NCI-H774 (cell line): ENCODE measurements around the gene HJURP.
"Not testable (repeated sequence)": the region's sequence is repeated elsewhere in the genome, so short reads cannot be mapped to it uniquely, and the experiment has no call there.

Experiments used
- DNase-seq: peaks from one replicate; lab custom pipeline; 2025; lab: John Stamatoyannopoulos, UW

Gene HJURP

GRCh38 chr2:233854241-233854981 is at the start of gene HJURP:
HJURP (minus strand) TSS chr2:233854535; CDS start chr2:233854500, 35 bp downstream.
- DNase-seq: peak; percentile 93

DNA sequence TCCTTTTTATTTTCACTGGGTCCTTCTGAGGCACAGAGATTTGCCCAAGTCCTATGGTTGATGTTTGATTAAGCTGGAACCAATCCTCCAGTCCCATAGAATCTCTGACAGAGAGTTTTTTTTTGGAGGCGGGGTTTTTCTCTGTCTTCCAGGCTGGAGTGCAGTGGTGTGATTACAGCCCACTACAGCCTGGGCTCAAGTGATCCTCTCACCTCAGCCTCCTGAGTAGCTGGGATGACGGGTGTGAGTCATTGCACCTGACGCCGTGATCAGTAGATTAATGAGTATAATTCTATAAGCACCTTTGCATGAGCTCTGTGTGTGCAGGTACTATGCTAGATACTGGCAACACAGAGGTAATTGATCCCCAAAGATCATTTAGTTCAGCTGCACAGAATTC is 47.5 kb upstream of the HJURP start:
- DNase-seq: no peak

GRCh38 chr2:233901367-233901766 is 47.0 kb upstream of the HJURP start:
- no peak for DNase-seq

- not testable (repeated sequence) for DNase-seq
These were observed 41.9 kb upstream of the HJURP start for GRCh38 chr2:233896253-233896652.

DNA sequence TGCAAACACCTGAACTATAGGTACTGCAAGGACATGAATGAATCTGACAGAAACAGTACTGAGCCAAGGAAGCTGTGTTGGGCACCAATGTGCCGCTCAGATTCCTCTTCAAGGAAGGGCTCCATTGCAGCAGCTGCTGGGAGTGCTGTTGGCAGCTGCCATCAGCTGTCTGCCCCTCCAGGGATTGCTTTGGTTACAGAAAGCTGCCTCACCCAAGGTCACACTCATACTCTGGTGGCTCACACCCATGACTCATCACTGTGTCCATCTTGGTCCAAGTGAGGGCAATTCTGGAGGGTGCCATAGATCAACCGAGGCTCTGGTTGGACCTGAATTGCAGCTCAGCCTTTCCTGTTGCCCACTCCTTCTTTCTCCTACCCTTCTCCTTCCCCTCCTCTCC is 38.5 kb upstream of the HJURP start:
- DNase-seq: no peak

DNA sequence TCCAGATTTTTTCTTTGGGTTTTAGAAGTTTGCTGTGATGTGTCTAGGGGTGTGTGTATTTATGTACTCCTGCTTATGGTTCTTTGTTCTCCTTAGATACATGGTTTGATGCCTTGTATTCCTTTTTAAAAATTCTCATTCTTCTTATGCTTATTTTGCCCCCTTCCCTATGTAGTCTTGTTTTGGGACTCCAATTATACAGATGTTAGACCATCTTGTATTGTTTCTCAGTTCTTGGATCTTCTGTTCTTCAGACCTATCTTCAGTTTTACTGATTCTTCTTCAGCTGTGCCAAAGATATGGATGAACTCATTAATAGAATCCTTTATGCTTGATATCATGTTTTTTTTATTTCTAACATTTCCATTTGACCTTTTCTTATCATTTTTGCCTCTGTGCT is 28.0 kb upstream of the HJURP start:
- DNase-seq: no peak

GRCh38 chr2:233872125-233872524 is 17.8 kb upstream of the HJURP start:
- not testable (repeated sequence) for DNase-seq

- no peak for DNase-seq
These were observed 17.1 kb upstream of the HJURP start for GRCh38 chr2:233871432-233871831.

DNA sequence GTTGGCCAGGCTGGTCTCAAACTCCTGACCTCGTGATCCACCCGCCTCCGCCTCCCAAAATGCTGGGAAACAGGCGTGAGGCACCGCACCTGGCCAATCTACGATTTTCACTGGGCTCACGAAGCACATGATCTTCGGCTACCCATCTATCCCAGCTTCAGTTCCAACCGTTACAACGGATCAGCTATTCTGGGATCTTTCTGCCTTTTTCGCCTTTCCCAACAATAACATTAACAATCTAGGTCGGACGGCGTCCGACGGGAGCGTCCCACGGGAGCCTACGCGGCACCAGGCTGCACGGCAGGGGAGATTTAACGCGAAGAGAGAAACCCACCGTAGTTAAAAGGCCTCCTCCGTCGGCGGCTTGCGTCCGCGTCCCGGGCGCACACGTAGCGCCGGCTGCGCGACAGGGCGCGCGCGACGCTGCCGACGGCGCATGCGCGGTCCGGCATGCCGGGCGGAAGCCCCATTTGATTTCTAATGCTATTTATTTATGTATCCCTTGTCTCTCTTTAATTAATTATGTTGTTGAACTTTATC is 13.7 kb upstream of the HJURP start, which contains the start of gene MSL3B:
Gene MSL3B (minus strand): TSS at position 394 of the 540 bp plus-strand sequence.
- DNase-seq: peak; percentile 75

- no peak for DNase-seq
These were observed 12.1 kb upstream of the HJURP start for GRCh38 chr2:233866479-233866878.

DNA sequence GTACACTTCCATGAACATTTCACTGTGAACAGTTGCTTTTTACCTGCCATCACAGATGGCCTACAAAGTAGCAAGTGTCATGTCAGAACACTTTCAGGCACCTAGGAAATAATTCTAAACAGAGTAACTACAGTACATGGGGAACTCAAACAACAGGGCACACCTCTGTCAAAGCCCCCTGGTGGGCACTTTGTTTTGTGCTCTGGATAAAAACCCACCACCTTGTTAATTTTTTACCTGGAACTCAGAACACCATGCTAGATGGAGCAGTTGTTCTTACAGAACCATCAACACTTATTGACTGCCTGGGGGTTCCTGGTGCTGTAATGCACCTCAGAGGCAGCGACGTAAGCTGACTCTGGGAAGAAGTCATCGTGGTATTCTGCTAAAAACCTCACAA is 11.5 kb upstream of the HJURP start:
- DNase-seq: no peak

GRCh38 chr2:233862261-233862768 is 8.0 kb upstream of the HJURP start:
- no peak for DNase-seq

DNA sequence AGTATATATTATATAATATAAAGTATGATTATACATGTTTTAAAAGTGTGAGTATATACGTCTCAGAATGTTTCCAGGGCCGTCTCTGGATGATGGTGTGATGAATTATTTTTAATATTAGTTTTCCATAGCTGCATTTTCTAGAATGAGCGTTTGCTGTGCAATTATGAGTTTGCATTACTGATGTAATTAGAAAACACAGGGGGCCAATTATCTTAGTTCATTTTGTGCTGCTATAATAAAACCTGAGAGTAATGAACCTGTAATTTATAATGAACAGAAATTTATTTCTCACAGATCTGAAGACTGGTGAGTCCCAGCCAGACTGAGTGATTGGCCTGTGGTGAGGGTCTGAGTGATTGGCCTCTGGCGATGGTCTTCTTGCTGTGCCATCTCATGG is 4.0 kb upstream of the HJURP start:
- no peak for DNase-seq

DNA sequence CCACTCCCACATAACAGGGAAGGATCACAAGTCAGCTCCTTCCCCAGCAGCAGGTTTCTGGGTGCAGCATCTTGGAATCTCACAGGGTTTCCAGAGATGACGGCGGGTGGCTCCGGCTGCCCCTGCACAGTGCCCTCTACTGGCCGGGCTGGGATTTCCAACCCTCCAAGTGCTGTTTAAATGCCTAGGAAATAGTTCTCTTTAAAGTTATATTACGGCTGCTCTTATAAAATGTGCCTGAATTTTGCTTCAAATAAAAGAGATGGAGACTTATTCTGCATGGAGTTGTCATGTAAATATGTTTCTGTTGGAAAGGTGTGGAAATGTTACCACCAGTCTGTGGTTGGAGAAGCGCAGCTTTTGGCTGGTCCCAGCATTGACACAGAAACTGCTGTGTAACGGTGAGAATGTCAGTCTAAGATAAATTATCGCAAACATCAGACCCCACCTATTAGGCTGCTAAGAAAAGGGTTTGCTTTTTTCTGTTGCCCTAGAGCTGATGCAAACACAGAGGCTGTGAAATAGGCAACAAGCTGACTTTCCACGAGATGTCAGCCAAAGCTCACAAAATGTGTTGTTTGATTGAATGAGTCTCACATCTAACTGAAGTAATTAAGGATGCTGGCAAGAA is 3.3 kb upstream of the HJURP start:
- peak; percentile 42 for DNase-seq

DNA sequence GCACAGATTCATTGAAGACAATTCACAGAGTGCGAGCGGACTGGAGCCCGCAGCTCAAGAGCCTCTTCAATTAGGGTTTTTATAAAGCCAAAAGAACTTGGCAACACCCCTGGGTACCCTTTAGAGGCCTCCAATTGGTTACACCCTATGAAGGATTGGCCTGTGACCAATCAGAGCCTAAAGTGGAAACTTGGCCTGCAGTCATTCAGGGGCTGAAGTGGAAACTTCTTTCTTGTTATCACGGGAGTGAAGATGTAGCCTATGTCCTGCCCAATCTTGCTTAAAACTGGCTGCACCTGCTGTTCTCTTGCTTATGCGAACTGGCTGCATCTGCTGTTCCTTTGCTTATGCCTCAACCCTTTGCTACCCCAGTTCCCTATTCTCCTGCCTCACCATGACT is 1.8 kb upstream of the HJURP start:
- DNase-seq: no peak

DNA sequence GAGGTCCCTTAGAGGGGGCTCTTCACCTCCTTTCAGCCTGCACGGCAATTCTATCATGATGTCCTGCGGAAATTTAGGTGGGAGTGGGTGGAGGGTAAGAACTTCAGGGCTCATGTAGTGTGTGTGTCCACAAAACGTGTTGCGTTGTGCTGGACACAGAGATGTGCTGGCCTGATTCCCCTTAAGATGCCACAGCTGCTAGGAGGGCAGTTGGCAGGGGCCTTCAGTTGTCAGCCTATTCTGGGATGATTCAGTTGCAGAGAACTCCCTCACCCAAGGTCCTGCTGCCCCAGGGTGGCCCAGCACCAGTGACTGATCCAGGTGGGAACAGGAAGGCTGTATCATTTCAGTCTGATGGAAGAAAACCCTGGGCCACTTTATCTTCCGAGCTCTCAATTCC is 1.0 kb upstream of the HJURP start:
- no peak for DNase-seq

DNA sequence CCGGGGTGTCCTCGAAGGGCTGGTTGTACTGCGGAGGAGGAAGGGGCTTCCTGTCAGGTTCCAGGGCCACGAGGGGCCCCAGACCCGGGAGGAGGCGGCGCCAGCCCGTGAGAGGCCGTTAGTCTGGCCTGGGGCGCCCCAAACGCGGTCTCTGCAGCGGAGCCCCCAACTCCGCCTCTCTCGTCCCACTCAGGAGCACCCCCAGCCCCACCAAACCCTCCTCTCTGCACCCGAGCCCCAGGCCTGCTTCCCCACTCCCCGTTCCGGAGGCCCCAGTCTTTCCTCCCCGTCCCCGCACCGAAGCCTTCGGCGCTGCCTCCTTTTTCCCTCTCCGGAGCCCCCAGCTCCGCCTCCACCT is 473 bp downstream of the HJURP start:
- no peak for DNase-seq

- no peak for DNase-seq
These were observed 982 bp downstream of the HJURP start for GRCh38 chr2:233853353-233853752.

DNA sequence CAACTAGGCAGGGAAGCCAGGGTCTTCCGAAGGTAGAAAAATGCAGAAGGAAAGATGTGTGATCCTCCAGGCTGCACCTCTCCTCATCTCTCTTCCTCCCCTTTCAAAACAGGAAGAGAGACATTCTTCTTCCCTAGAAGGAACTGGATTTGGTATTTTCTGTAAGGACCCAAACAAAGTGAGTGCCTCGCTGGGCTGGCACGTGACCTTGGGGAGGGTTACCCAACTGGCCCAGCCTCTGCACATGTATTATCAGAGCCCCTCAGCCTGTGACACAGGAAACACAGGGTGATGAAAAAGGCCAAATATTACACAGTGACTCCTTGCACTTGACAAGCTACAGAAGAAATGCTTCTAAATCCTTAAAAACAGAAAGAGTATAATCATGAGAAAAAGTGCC is 2.3 kb downstream of the HJURP start:
- no peak for DNase-seq

GRCh38 chr2:233851169-233851568 is 3.2 kb downstream of the HJURP start:
- DNase-seq: no peak

- DNase-seq: no peak
These were observed 3.6 kb downstream of the HJURP start for GRCh38 chr2:233850745-233851144.

GRCh38 chr2:233849607-233850271 is 4.6 kb downstream of the HJURP start:
- no peak for DNase-seq

- no peak for DNase-seq
These were observed 6.1 kb downstream of the HJURP start for GRCh38 chr2:233848276-233848675.
